ENCODE results near the gene FITM1. TPM values are rescaled to one million over a fixed set of nuclear protein-coding genes. Genes with fewer than 3 reads are reported as not detected.

FITM1 gene
- polyA plus RNA-seq, 1 donor (not counting 4 experiments of a cell fraction or from before 2014, with no cell fraction given), result not detected

DNA sequence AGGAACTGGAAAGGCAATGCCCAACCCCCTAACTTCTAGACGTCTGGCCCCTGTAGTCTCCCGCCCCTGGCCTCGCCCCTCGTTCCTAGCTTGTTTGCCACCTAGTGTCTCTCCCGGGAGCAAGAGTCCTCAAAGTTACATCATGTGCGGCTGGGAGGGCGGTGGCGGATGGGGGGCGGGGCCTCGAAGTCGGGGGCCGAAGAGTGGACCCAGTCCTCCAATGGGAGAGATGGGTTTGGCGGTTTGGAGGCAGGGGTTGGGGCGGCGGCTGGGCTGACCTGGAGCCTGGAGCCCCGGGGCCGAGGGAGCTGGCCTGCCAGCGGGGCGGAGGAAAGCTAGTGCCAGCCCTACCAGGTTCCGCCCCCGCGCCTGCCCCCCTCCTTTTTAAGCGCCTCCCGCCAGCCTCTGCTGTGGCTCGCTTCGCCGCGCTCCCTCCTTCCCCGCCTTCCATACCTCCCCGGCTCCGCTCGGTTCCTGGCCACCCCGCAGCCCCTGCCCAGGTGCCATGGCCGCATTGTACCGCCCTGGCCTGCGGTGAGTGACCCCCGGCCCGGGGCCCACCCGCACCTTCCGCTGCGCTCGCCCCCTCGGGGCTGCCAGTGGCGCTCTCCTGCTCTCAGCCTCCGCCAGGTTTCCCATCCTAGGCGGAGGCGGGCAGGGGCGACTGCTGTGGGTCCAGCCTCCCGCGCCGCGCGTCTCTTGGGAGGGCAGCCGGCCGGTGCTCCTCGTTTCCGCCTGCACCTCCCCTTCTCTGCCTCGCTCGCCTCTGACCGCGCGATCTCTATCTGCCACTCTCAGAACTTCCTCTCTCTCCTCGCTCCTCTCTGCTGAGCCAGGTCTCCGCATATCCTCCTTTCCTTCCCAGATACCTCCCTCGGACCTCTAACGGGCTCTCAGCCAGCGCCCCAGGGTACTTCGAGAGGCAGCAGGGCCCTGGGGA lies 36.3 kb upstream of the FITM1 start, which contains the start of gene PCK2:
Gene PCK2 (plus strand): TSS at position 411 of the 940 bp plus-strand sequence. CDS start 95 bp downstream, at position 506.
- peaks cover 2% of the 10 kb centered on the region for H3K79me2 ChIP-seq (ENCODE audit: control insufficient read depth, insufficient read depth, low read length)
- peak within 1 kb of the TSS; percentile 87 for H3K9ac ChIP-seq (ENCODE audit: control insufficient read depth, extremely low read depth, insufficient read depth, low read length)
- dilution Hi-C loops (cut with MboI; ENCODE audit: extremely low pct_ligation_motif_present, low sequenced_read_pairs), result no loop called here
- no peaks in the 10 kb centered on the region for H3K9me3 ChIP-seq (ENCODE audit: control insufficient read depth, low read depth, low read length)
- H3K27me3 ChIP-seq (ENCODE audit: control insufficient read depth, extremely low read depth, insufficient read depth, low read length), result no peaks in the 10 kb centered on the region
- H3K4me2 ChIP-seq (ENCODE audit: control insufficient read depth, extremely low read depth, insufficient read depth, low read depth, low read length), result peak within 1 kb of the TSS; percentile 85
- FAIRE-seq (no peak), DNase-seq (ENCODE audit: low read depth, low spot score) (peak; percentile 50)
- H3K9me1 ChIP-seq (ENCODE audit: control insufficient read depth, extremely low read depth, insufficient read depth, low read length), result no peaks in the 10 kb centered on the region
- no peaks in the 10 kb centered on the region for H4K20me1 ChIP-seq (ENCODE audit: control insufficient read depth, extremely low read depth, insufficient read depth, low read length)
- peaks cover 0 to 9% of the 10 kb centered on the region in 2 experiments for H3K36me3 ChIP-seq (ENCODE audit: control insufficient read depth in 2 of 2, extremely low read depth in 1 of 2, insufficient read depth in 2 of 2, low read length in 2 of 2)
- peak within 1 kb of the TSS; percentile 90 for H2AFZ ChIP-seq (ENCODE audit: control insufficient read depth, low read length)
- peaks cover 17% of the 10 kb centered on the region for H3K4me1 ChIP-seq (ENCODE audit: control insufficient read depth, extremely low read depth, insufficient read depth, low read length)
- TF ChIP-seq, protein P1, sequence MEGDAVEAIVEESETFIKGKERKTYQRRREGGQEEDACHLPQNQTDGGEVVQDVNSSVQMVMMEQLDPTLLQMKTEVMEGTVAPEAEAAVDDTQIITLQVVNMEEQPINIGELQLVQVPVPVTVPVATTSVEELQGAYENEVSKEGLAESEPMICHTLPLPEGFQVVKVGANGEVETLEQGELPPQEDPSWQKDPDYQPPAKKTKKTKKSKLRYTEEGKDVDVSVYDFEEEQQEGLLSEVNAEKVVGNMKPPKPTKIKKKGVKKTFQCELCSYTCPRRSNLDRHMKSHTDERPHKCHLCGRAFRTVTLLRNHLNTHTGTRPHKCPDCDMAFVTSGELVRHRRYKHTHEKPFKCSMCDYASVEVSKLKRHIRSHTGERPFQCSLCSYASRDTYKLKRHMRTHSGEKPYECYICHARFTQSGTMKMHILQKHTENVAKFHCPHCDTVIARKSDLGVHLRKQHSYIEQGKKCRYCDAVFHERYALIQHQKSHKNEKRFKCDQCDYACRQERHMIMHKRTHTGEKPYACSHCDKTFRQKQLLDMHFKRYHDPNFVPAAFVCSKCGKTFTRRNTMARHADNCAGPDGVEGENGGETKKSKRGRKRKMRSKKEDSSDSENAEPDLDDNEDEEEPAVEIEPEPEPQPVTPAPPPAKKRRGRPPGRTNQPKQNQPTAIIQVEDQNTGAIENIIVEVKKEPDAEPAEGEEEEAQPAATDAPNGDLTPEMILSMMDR (optimal IDR thresholded peaks at IDR 0.05 in 1 of 3, IDR thresholded peaks at IDR 0.05 in 1 of 3, conservative IDR thresholded peaks at IDR 0.05 in 1 of 3; ENCODE audit: extremely low read depth in 1 of 3, insufficient read depth in 2 of 3, low read length in 3 of 3), result peak in 2 of 3 experiments; percentile 9 to 40
- no peak for TF ChIP-seq EZH2 (IDR thresholded peaks at IDR 0.05; ENCODE audit: low read length)
- peak within 1 kb of the TSS; percentile 77 for H3K27ac ChIP-seq (ENCODE audit: control insufficient read depth, insufficient read depth, low read length)
- peak within 1 kb of the TSS; percentile 62 to 70 (median 67) for H3K4me3 ChIP-seq (ENCODE audit: control insufficient read depth in 2 of 3, extremely low read depth in 1 of 3, insufficient read depth in 2 of 3, low read depth in 1 of 3, low read length in 3 of 3)

DNA sequence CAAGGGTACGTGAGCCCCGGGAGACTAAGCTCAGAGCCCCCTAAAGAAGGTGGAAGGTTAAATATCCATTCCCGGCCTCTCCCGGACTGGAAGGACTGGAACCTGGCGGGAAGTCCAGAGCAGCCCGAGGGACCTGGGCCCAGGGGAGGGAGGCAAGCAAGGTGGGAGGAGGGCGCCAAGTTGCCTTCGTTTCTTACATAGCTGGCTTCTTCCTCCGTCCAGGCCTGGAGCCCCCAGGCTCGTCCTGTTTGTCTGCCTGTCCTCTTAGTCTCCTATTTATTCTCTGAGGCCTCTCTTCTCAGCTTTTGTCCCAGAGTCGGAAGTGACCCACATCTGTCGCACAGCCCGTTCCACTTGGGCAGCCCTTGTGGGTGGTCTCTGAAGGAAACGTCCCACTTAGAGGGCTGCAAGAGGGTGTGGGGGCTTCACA lies 35.6 kb upstream of the FITM1 start:
- dilution Hi-C loops (cut with MboI; ENCODE audit: extremely low pct_ligation_motif_present, low sequenced_read_pairs), result no loop called here
- Histone ChIP-seq H3K4me3 (ENCODE audit: control insufficient read depth in 2 of 3, extremely low read depth in 1 of 3, insufficient read depth in 2 of 3, low read depth in 1 of 3, low read length in 3 of 3) (peak overlapping the region; percentile 62 to 70 (median 67)), H3K9me3 (ENCODE audit: control insufficient read depth, low read depth, low read length) (no peaks in the 10 kb centered on the region), H3K9me1 (ENCODE audit: control insufficient read depth, extremely low read depth, insufficient read depth, low read length) (no peaks in the 10 kb centered on the region), H3K36me3 (ENCODE audit: control insufficient read depth in 2 of 2, extremely low read depth in 1 of 2, insufficient read depth in 2 of 2, low read length in 2 of 2) (peaks cover 0 to 12% of the 10 kb centered on the region in 2 experiments), H4K20me1 (ENCODE audit: control insufficient read depth, extremely low read depth, insufficient read depth, low read length) (no peaks in the 10 kb centered on the region), H3K27me3 (ENCODE audit: control insufficient read depth, extremely low read depth, insufficient read depth, low read length) (no peaks in the 10 kb centered on the region), H3K4me2 (ENCODE audit: control insufficient read depth, extremely low read depth, insufficient read depth, low read depth, low read length) (peak overlapping the region; percentile 85), H3K79me2 (ENCODE audit: control insufficient read depth, insufficient read depth, low read length) (peaks cover 2% of the 10 kb centered on the region), H3K9ac (ENCODE audit: control insufficient read depth, extremely low read depth, insufficient read depth, low read length) (peak overlapping the region; percentile 87), H3K27ac (ENCODE audit: control insufficient read depth, insufficient read depth, low read length) (peak overlapping the region; percentile 66), H3K4me1 (ENCODE audit: control insufficient read depth, extremely low read depth, insufficient read depth, low read length) (peaks cover 17% of the 10 kb centered on the region), H2AFZ (ENCODE audit: control insufficient read depth, low read length) (peak overlapping the region; percentile 84)
- FAIRE-seq (no peak), DNase-seq (ENCODE audit: low read depth, low spot score) (no peak)
- TF ChIP-seq EZH2 (IDR thresholded peaks at IDR 0.05; ENCODE audit: low read length), result no peak
- TF ChIP-seq, protein P1 (optimal IDR thresholded peaks at IDR 0.05 in 1 of 3, IDR thresholded peaks at IDR 0.05 in 1 of 3, conservative IDR thresholded peaks at IDR 0.05 in 1 of 3; ENCODE audit: extremely low read depth in 1 of 3, insufficient read depth in 2 of 3, low read length in 3 of 3), result no peak
